Activated naive CD8-positive, alpha-beta T cell treated with anti-CD3 and anti-CD28 coated beads, Interleukin-2, amount 10 ng/mL, durations not matched to agents 7 days and 5 days (primary cell): ENCODE results near the gene RAD51. TPM values are rescaled to one million over a fixed set of nuclear protein-coding genes. Genes with fewer than 3 reads are reported as not detected.

Experiments
- ATAC-seq: fragments of 150-1000 bp; cut with Tn5 transposase; one replicate; pipeline ENCODE4 v1.10.0; 2021; ENCODE audit warnings: low read depth, moderate library complexity
- POLR2A ChIA-PET: fragments of 350-600 bp; sonication (Branson Sonifier 250); formaldehyde crosslinking; loops from one replicate; lab custom pipeline; 2021; ENCODE audit warnings: antibody characterized with exemption; lab: Charles Lee
- DNase-seq: peaks from one replicate; pipeline ENCODE4 v3.0.0; 2021
- H3K27ac Mint-ChIP-seq: one replicate; pipeline ENCODE4 v1.8.0; 2022; ENCODE audit warnings: mild to moderate bottlenecking, mixed read lengths
- H3K27me3 Mint-ChIP-seq: one replicate; pipeline ENCODE4 v1.8.0; 2022; ENCODE audit warnings: mild to moderate bottlenecking, moderate library complexity, mixed read lengths
- H3K36me3 Mint-ChIP-seq: one replicate; pipeline ENCODE4 v1.8.0; 2021; ENCODE audit warnings: mild to moderate bottlenecking, mixed read lengths
- H3K4me1 Mint-ChIP-seq: one replicate; pipeline ENCODE4 v1.8.0; 2021; ENCODE audit warnings: mixed read lengths
- H3K4me3 Mint-ChIP-seq: one replicate; pipeline ENCODE4 v1.8.0; 2022; ENCODE audit warnings: mild to moderate bottlenecking, moderate library complexity, mixed read lengths
- H3K9me3 Mint-ChIP-seq: one replicate; pipeline ENCODE4 v1.8.0; 2021; ENCODE audit warnings: mixed read lengths
- total RNA-seq, 2 experiments: library from RNA; stranded (reverse); gene quantifications; one replicate each; pipeline ENCODE4 v1.2.3, GENCODE V29; 2021

Gene RAD51
- total RNA-seq, 2 experiments from 2014 or later = 52.4 to 54.5 TPM

DNA sequence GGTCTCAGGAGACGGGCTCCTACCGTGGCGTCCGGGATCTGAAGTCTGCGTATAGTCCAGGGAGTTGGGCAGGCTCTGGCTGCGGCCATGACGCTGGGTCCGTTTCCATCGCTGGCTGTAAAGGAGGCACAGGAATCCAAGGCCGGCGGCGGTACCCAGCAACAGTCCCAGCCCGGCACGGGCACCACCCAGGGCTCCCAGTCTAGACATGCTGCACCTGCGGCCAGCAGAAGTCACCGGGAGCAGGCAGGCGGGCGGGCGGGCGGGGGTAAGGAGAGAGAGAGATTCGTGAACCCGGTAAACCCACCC lies 59.6 kb downstream of the RAD51 start:
- Mint-ChIP-seq H3K27me3 (peaks cover 3% of the 10 kb centered on the region), H3K9me3 (no peaks in the 10 kb centered on the region), H3K4me1 (peaks cover 35% of the 10 kb centered on the region), H3K27ac (peak overlapping the region; percentile 98), H3K4me3 (peak overlapping the region; percentile 82), H3K36me3 (peaks cover 7% of the 10 kb centered on the region)
- POLR2A ChIA-PET = interaction anchor here (1.1 to 3.1 kb wide), 3 partner anchors 10 to 60 kb away, joined by 5 to 15 read pairs (median 11); partner anchors contain the start of genes C15orf62, GCHFR and RAD51
- DNase-seq (peak; percentile 51), ATAC-seq (peak; percentile 4)

DNA sequence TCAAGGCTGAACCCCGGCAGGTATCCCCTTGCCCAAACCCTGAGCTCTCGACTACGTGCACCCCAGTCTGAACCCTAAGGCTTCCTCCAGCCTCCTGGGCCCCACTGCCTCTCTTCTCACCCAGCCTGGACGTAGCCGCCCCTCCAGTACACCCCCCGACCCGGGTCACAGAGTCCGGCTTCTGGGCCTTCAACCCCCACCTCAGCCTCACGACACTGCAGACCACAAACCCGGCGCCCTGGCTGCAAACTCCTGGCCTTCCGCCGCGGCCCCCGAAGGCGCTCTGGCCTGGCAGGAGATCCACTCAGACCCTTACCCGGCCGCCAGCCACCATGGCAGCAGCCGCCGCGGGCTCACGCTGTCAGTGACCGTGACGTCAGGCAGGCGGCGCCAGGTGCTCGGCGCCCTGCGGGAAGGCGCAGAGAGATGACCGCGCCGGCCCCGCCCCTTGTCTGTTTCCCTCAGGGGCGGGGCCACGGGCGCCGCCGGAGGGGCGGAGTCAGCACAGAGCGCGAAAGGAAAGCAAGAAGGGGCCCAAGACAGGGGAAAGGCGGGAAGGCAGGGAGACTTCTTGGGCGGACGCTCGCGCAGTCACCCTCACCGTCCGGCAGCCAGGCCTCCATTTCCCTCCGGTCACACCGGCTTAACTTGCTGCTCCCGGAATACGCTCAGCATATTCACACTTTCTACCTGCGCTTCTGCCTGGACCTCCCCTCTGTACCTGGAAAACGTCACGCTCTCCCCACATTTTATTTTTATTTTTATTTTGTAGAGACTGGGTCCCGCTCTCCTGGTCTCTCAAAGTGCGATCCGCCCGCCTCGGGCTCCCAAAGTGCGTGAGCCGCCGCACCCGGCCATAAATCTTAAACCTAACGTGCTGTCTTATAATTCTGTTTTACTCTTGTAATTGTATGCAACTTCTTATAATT lies 60.2 kb downstream of the RAD51 start, which contains the start of gene RMDN3:
TSS of gene RMDN3 (minus strand) at position 372 of the 929 bp plus-strand sequence. CDS start 471 bp downstream, outside the sequence.
- Mint-ChIP-seq H3K27ac (peak within 1 kb of the TSS; percentile 98), H3K36me3 (peaks cover 5% of the 10 kb centered on the region), H3K4me1 (peaks cover 35% of the 10 kb centered on the region), H3K27me3 (peaks cover 5% of the 10 kb centered on the region), H3K4me3 (peak within 1 kb of the TSS; percentile 82), H3K9me3 (no peaks in the 10 kb centered on the region)
- POLR2A ChIA-PET = interaction anchor here (1.1 to 3.1 kb wide), 4 partner anchors 9 to 61 kb away, joined by 5 to 15 read pairs (median 12); partner anchors contain the start of genes C15orf62, GCHFR and RAD51
- ATAC-seq (peak; percentile 83), DNase-seq (peak; percentile 99)

DNA sequence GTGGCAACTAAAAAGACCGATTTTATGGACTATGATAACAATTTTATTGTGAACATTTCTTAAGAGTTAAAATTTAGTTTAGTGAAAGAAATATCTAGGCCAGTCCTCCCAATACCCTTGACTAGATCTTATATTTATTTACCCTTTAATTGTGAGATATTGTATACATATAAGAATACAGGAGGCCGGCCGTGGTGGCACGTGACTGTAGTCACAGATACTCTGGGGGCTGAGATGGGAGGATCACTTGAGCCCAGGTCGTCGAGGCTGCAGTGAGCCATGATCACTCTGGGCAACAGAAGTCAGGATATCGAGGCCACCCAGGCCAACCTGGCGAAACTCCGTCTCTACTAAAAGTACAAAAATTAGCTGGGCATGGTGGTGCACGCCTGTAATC lies 60.8 kb downstream of the RAD51 start:
- H3K27ac Mint-ChIP-seq = peak overlapping the region; percentile 98
- H3K4me3 Mint-ChIP-seq = peak overlapping the region; percentile 82
- ATAC-seq (no peak), DNase-seq (no peak)
- peaks cover 5% of the 10 kb centered on the region for H3K27me3 Mint-ChIP-seq
- POLR2A ChIA-PET = interaction anchor here (0.5 to 1.4 kb wide), 4 partner anchors 9 to 61 kb away, joined by 4 to 13 read pairs (median 6); partner anchors contain the start of genes GCHFR and RAD51
- peaks cover 5% of the 10 kb centered on the region for H3K36me3 Mint-ChIP-seq
- peaks cover 35% of the 10 kb centered on the region for H3K4me1 Mint-ChIP-seq
- H3K9me3 Mint-ChIP-seq = no peaks in the 10 kb centered on the region

DNA sequence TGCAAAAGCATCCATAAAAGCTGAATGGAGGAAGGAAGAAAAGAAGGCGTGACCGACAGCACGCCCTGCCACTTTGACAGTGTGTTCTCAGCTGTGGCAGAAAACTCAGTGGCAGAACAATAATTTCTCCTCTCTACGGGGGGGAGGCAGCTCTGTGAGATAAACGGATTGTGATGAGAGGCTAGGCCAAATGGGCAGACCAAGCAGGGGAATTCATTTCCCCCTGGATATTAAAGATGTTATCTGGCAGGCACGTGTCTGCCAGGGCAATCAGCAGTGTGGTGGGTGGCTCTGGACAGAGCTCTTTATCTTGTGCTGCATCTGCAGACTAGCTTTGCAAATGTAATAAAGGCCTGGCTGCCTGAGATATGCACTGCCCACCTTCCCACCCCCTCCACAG lies 62.0 kb downstream of the RAD51 start:
- ATAC-seq = no peak

DNA sequence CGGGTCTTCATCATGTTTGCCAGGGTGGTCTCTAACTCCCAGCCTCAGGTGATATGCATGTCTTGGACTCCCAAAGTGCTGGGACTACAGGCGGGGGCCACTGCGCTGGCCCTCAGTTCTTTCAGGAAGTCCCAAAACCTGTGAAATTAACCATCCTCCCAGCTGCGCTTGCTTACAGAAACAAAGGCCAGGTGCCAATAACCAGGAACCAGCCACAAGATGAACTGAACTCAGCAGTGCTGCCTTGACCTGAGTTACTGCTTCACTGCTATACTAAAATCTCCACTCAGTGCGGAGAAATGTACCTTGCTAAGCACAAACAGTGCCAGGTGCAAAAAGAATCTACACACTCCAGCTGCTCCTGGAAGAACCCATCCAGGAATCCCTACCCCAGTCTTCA lies 65.0 kb downstream of the RAD51 start:
- Mint-ChIP-seq H3K4me3 (no peak overlapping the region), H3K27me3 (peaks cover 7% of the 10 kb centered on the region), H3K4me1 (peaks cover 16% of the 10 kb centered on the region), H3K27ac (no peak overlapping the region), H3K9me3 (no peaks in the 10 kb centered on the region), H3K36me3 (no peaks in the 10 kb centered on the region)
- ATAC-seq = no peak
- DNase-seq = no peak
- POLR2A ChIA-PET = interaction anchor here (0.6 kb wide), 1 partner anchor 567 kb away, joined by 3 read pairs; no protein-coding TSS in a partner anchor

More for the DNA sequence above, 62.0 kb downstream of the RAD51 start:
- H3K27me3 Mint-ChIP-seq = peaks cover 7% of the 10 kb centered on the region
- POLR2A ChIA-PET = interaction anchor here (0.6 to 1.4 kb wide), 5 partner anchors 8 to 166 kb away, joined by 4 to 13 read pairs (median 5); partner anchors contain the start of genes GCHFR and RAD51
- peaks cover 28% of the 10 kb centered on the region for H3K4me1 Mint-ChIP-seq
- peaks cover under 1% of the 10 kb centered on the region for H3K36me3 Mint-ChIP-seq
- no peak for DNase-seq
- no peak overlapping the region for H3K4me3 Mint-ChIP-seq
- no peak overlapping the region for H3K27ac Mint-ChIP-seq
- no peaks in the 10 kb centered on the region for H3K9me3 Mint-ChIP-seq

DNA sequence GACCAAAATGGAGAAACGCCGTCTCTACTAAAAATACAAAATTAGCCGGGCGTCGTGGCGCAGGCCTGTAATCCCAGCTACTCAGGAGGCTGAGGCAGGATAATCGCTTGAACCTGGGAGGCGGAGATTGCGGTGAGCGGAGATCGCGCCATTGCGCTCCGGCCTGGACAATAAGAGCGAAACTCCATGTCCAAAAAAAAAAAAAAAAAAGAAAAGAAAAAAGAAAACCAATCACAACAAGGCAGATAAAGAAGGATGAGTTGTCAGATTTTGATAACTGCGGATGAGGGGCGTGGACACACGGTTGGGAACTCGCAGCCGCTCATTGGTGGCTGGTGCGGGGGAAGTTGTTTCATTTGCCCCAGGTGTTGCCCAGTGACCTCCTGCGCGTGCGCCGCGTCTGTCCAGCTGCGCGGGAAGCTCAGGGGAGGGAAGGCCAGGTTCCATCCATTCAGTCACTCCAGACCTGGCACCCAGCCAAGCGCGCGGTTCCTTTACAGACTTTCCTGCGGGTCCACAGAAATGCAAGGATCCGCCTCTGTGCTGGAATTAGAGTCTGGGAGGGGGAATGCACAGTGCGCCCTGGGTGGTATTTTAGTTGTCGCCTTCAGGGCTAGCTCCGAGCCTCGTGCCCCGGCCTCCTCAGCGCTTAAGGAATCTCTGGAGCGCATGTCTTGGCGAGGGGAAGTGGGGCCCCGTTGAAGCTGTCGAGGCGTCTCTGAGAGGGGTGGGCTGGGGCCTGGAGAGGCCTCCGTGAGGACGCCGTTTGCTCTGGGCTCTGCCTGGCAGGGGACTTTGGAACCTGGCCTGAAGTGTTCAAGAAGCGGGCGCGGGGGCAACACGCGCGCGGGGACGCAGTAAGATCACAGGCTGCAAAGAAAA lies 68.2 kb downstream of the RAD51 start:
- peak overlapping the region; percentile 89 for H3K27ac Mint-ChIP-seq
- DNase-seq (peak; percentile 62), ATAC-seq (peak; percentile 1)
- POLR2A ChIA-PET = interaction anchor here (1.6 to 4.4 kb wide), 6 partner anchors 9 to 131 kb away, joined by 4 to 25 read pairs (median 12); partner anchors contain the start of genes RAD51, RMDN3 and VPS18
- peak overlapping the region; percentile 82 for H3K4me3 Mint-ChIP-seq
- peaks cover 14% of the 10 kb centered on the region for H3K4me1 Mint-ChIP-seq
- no peaks in the 10 kb centered on the region for H3K9me3 Mint-ChIP-seq
- no peaks in the 10 kb centered on the region for H3K36me3 Mint-ChIP-seq
- H3K27me3 Mint-ChIP-seq = peaks cover 5% of the 10 kb centered on the region

DNA sequence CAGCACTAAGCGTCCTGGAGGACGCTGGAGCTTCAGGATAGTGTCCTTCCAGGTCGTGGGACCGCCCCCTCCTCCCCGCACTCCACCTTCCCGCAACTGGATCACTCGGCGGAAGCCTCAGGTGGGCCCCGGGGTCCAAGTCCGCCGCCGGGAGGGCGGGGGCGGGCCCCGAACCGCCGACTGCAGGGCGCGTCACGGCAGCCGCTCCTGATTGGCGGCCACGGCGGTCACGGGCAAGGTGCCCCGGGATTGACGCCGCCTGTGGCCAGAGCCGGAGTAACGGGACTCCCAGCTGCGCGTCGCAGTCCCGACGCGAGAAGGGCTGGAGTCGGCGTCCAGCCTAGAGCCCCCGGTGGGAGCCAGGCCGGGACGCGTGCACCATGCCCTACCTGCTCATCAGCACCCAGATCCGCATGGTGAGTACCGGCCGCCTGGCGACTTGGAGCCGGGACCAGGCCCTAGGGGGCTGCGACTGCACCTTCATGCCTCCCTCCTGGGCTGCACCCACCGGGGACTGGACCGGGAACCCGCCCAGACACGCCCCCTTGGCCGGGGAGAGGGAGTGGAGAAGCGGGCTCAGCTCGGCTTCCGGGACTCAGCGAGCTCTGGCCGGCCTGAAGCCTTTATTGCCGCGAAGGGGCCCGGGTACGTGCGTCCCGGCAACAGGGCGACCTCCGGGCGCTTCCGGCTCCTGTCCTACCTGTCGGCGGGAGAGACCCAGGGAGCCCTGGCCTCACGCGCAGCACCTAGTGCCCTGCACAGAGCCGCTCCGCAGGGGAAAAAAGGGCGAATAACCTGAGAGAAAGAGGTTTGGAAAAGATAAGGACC lies 69.0 kb downstream of the RAD51 start, which contains the start of gene GCHFR:
TSS of gene GCHFR (plus strand) at position 268 of the 828 bp plus-strand sequence. CDS start at position 381, 113 bp downstream.
- Mint-ChIP-seq H3K36me3 (peaks cover 2% of the 10 kb centered on the region), H3K27me3 (peaks cover 5% of the 10 kb centered on the region), H3K27ac (peak within 1 kb of the TSS; percentile 89), H3K4me1 (peaks cover 19% of the 10 kb centered on the region), H3K4me3 (peak within 1 kb of the TSS; percentile 82), H3K9me3 (no peaks in the 10 kb centered on the region)
- POLR2A ChIA-PET = interaction anchor here (0.8 to 4.4 kb wide), 9 partner anchors 8 to 467 kb away, joined by 3 to 25 read pairs (median 10); partner anchors contain the start of genes CHP1, RAD51, RMDN3 and VPS18
- DNase-seq (peak; percentile 85), ATAC-seq (peak; percentile 56)

DNA sequence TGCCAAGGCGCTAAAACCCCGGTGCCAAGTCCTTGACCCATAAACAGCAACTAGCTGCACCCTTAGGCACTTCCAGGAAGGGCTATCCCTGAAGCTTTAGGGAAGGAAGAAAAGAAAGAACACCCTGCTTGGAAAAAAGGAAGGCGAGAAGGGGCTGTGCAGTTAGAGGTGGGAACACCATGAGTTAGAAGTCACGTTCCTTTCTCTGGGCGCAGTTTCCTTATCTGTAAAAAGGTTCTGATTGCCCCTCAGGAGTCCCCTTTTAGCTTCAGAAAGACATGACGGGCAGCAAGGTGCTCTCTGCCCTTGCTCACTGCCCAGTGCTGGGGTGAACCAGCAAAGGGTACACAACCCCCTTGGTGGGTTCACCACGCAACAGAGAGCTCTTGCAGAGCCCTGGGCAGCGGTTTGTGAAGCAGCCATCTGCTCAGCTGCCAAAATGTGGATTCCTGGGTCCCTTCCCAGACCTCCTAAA lies 69.7 kb downstream of the RAD51 start:
- POLR2A ChIA-PET = interaction anchor here (0.5 to 4.4 kb wide), 12 partner anchors 8 to 639 kb away, joined by 3 to 25 read pairs (median 7); partner anchors contain the start of genes CHP1, RAD51, RMDN3 and VPS18
- DNase-seq (no peak), ATAC-seq (no peak)
- H3K27me3 Mint-ChIP-seq = peaks cover 2% of the 10 kb centered on the region
- H3K4me1 Mint-ChIP-seq = peaks cover 26% of the 10 kb centered on the region
- H3K4me3 Mint-ChIP-seq = peak overlapping the region; percentile 82
- H3K9me3 Mint-ChIP-seq = no peaks in the 10 kb centered on the region
- peak overlapping the region; percentile 89 for H3K27ac Mint-ChIP-seq
- peaks cover 2% of the 10 kb centered on the region for H3K36me3 Mint-ChIP-seq

DNA sequence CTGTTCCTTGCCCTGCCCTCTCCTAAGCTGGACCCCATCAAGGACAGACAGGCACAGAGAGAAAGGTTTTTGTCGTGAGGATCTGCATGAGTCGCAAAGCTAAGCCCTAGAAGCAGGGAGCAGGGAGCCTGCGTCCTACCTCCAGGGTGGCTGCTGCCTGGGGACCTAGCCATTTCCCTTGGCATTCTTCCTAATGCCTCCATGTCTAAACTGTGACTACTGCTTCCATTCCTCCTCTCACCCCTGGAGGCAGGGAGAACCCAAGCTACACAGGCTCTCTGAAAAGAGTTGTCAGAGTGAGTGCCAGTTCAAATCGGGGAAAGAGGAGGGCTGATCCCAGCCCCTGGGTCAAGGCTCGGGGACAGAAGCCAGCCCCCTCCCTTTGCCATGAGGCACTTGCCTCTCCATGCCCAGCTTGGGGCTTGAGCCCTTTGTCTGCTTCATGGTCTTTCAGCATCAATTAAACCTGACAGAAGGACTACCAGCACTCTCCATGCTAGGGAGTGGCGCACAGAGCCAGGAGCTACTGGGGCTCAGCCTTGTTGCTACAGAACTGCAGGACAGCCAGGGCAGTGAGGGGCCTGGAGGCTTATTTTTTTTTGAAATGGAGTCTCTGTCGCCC lies 71.3 kb downstream of the RAD51 start:
- DNase-seq = no peak
- no peaks in the 10 kb centered on the region for H3K27me3 Mint-ChIP-seq
- ATAC-seq = no peak
- peak overlapping the region; percentile 39 for H3K27ac Mint-ChIP-seq
- POLR2A ChIA-PET = interaction anchor here (0.5 to 4.4 kb wide), 5 partner anchors 10 to 44 kb away, joined by 3 to 21 read pairs (median 10); no protein-coding TSS in a partner anchor
- H3K4me1 Mint-ChIP-seq = peaks cover 32% of the 10 kb centered on the region
- no peak overlapping the region for H3K4me3 Mint-ChIP-seq
- H3K9me3 Mint-ChIP-seq = no peaks in the 10 kb centered on the region
- peaks cover 2% of the 10 kb centered on the region for H3K36me3 Mint-ChIP-seq

DNA sequence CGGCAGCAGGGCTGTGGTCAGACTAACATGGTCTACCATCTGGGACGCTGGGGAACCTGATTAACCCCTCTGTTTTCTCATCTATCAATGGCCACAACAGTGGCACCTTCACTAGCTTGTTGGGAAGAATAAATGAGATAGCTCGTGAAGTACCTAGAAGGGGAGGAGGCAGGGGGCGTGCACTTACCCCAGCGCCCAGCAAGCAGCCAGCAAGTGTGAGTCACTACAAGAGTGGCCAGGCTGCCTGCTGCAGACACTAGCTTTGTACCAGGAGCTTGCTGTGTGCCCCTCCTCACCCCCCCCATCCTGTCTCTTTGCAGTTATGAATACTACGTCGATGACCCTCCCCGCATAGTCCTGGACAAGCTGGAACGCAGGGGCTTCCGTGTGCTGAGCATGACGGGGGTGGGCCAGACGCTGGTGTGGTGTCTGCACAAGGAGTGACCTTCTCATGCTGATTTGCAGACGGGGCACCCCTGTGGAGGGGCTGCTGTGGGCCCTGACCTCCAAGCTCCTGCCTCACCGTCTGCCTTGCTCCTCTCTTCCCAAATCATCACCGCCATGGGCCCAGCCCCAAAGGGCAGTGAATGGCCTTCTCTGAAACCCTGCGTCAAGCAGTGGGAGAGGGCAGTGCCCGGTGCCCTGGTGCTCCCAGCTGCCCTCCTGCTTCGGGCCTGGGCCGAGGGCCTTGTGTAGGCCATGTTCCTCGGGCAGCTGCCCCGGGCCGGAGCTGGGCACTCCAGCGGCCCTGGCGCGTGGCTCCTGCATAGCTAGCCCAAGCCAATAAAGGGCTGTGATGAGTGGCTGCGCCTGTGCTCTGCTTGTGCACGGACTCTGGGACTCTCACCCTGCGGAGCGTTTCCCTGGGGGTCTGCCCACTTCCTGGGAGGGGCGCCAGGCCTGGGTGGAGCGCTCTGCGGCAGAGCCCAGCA lies 72.2 kb downstream of the RAD51 start:
- Mint-ChIP-seq H3K9me3 (no peaks in the 10 kb centered on the region), H3K27me3 (no peaks in the 10 kb centered on the region), H3K4me3 (no peak overlapping the region), H3K36me3 (peaks cover 2% of the 10 kb centered on the region), H3K4me1 (peaks cover 32% of the 10 kb centered on the region), H3K27ac (no peak overlapping the region)
- DNase-seq (no peak), ATAC-seq (no peak)
- POLR2A ChIA-PET = interaction anchor here (0.5 to 4.4 kb wide), 5 partner anchors 9 to 45 kb away, joined by 3 to 21 read pairs (median 10); no protein-coding TSS in a partner anchor
